Spinal cord (tissue), 10 donors: ENCODE results near the gene B4GALNT3. TPM values are rescaled to one million over a fixed set of nuclear protein-coding genes. Genes with fewer than 3 reads are reported as not detected.

ENCODE experiments used
- DNase-seq, 6 donors: peaks; one replicate each; pipeline versions ENCODE4 v3.0.0 to v3.0.0-alpha.2; 2013 to 2015; ENCODE audit warnings: low spot score in 6 of 6, low read depth in 4 of 6
- H3K27ac ChIP-seq: one replicate; pipeline ENCODE4 v1.5.1; 2013; ENCODE audit warnings: low read depth, low read length, control low read depth
- H3K27me3 ChIP-seq: one replicate; pipeline ENCODE4 v1.6.1; 2013; ENCODE audit warnings: low read length; ENCODE audit not compliant: control insufficient read depth, insufficient read depth
- H3K36me3 ChIP-seq: one replicate; pipeline ENCODE4 v1.6.1; 2013; ENCODE audit warnings: low read length; ENCODE audit not compliant: control insufficient read depth, insufficient read depth
- H3K4me1 ChIP-seq: one replicate; pipeline ENCODE4 v1.6.1; 2013; ENCODE audit warnings: low read length; ENCODE audit not compliant: control insufficient read depth, insufficient read depth
- H3K4me3 ChIP-seq: one replicate; pipeline ENCODE4 v1.5.1; 2013; ENCODE audit warnings: low read depth, low read length, control low read depth
- H3K9me3 ChIP-seq: one replicate; pipeline ENCODE4 v1.6.1; 2013; ENCODE audit warnings: low read length; ENCODE audit not compliant: control insufficient read depth, insufficient read depth
- WGBS: methylation state at CpG from one replicate; pipeline ENCODE4 v1.1.5; 2013; ENCODE audit warnings: missing lambda C conversion rate; ENCODE audit not compliant: insufficient coverage; 5-methylcytosine and 5-hydroxymethylcytosine counted together
- polyA plus RNA-seq, 2 donors: library from polyadenylated mRNA; unstranded; fragments of 120-200 nt; gene quantifications; one replicate each; pipeline ENCODE4 v1.2.1, GENCODE V29; 2013; ENCODE audit not compliant: insufficient read length in 2 of 2
- total RNA-seq, 2 donors: library from RNA; depleted of rRNA in 1 of 2; stranded (reverse); fragments of 120-200 nt in 1 of 2; fragments of >200 nt in 1 of 2; gene quantifications; one replicate each; pipeline versions ENCODE4 v1.2.3 to v1.2.4, GENCODE V29; 2013 to 2014
- donor health status: healthy.

The B4GALNT3 gene
- total and polyA plus RNA-seq, 4 donors = 3.2 to 7.2 (median 3.9) TPM

- H3K4me3 ChIP-seq = no peak overlapping the region
- H3K9me3 ChIP-seq = no peaks in the 10 kb centered on the region
- DNase-seq = peak in 1 of 6 donors; percentile 46
- no peaks in the 10 kb centered on the region for H3K27me3 ChIP-seq
- H3K4me1 ChIP-seq = peaks cover 5% of the 10 kb centered on the region
- H3K36me3 ChIP-seq = no peaks in the 10 kb centered on the region
- peak overlapping the region; percentile 7 for H3K27ac ChIP-seq
- 79% methylated on average over 9 of the region's 13 CpGs for WGBS
These were observed 21.4 kb downstream of the B4GALNT3 start for GRCh38 chr12:480831-481816.

- Histone ChIP-seq H3K4me3 (no peak overlapping the region), H3K36me3 (no peaks in the 10 kb centered on the region), H3K27me3 (no peaks in the 10 kb centered on the region), H3K4me1 (peaks cover 5% of the 10 kb centered on the region), H3K9me3 (no peaks in the 10 kb centered on the region), H3K27ac (no peak overlapping the region)
- WGBS = 85% methylated on average over 3 of the region's 3 CpGs
- no peak for DNase-seq
These were observed 22.3 kb downstream of the B4GALNT3 start for GRCh38 chr12:482061-482460.

GRCh38 chr12:484096-484495 lies 24.4 kb downstream of the B4GALNT3 start:
- Histone ChIP-seq H3K27me3 (no peaks in the 10 kb centered on the region), H3K4me3 (no peak overlapping the region), H3K4me1 (peaks cover 5% of the 10 kb centered on the region), H3K27ac (no peak overlapping the region), H3K36me3 (no peaks in the 10 kb centered on the region), H3K9me3 (no peaks in the 10 kb centered on the region)
- DNase-seq = no peak
- WGBS = 84% methylated on average over 7 of the region's 11 CpGs

GRCh38 chr12:490260-490659 lies 30.5 kb downstream of the B4GALNT3 start:
- no peak overlapping the region for H3K27ac ChIP-seq
- no peaks in the 10 kb centered on the region for H3K36me3 ChIP-seq
- H3K4me1 ChIP-seq = no peaks in the 10 kb centered on the region
- H3K27me3 ChIP-seq = no peaks in the 10 kb centered on the region
- H3K9me3 ChIP-seq = peaks cover 3% of the 10 kb centered on the region
- H3K4me3 ChIP-seq = no peak overlapping the region
- no peak for DNase-seq

GRCh38 chr12:495466-495865 lies 35.7 kb downstream of the B4GALNT3 start:
- no peak overlapping the region for H3K27ac ChIP-seq
- peaks cover under 1% of the 10 kb centered on the region for H3K9me3 ChIP-seq
- WGBS = 100% methylated on average over 1 of the region's 3 CpGs
- H3K4me3 ChIP-seq = no peak overlapping the region
- H3K27me3 ChIP-seq = no peaks in the 10 kb centered on the region
- no peaks in the 10 kb centered on the region for H3K4me1 ChIP-seq
- DNase-seq = no peak
- no peaks in the 10 kb centered on the region for H3K36me3 ChIP-seq

- no peak for DNase-seq
- no peaks in the 10 kb centered on the region for H3K27me3 ChIP-seq
- H3K27ac ChIP-seq = no peak overlapping the region
- H3K36me3 ChIP-seq = no peaks in the 10 kb centered on the region
- 96% methylated on average over 4 of the region's 11 CpGs for WGBS
- H3K4me1 ChIP-seq = no peaks in the 10 kb centered on the region
- H3K9me3 ChIP-seq = no peaks in the 10 kb centered on the region
- H3K4me3 ChIP-seq = no peak overlapping the region
These were observed 37.0 kb downstream of the B4GALNT3 start for GRCh38 chr12:496736-497135.

GRCh38 chr12:497501-498160 lies 37.9 kb downstream of the B4GALNT3 start:
- Histone ChIP-seq H3K9me3 (no peaks in the 10 kb centered on the region), H3K27me3 (no peaks in the 10 kb centered on the region), H3K4me1 (no peaks in the 10 kb centered on the region), H3K36me3 (no peaks in the 10 kb centered on the region), H3K4me3 (no peak overlapping the region), H3K27ac (no peak overlapping the region)
- no peak for DNase-seq
- 56% methylated on average over 6 of the region's 9 CpGs for WGBS

- no peak for DNase-seq
- no peaks in the 10 kb centered on the region for H3K36me3 ChIP-seq
- no peaks in the 10 kb centered on the region for H3K4me1 ChIP-seq
- H3K27me3 ChIP-seq = no peaks in the 10 kb centered on the region
- WGBS = 100% methylated on average over 4 of the region's 8 CpGs
- no peak overlapping the region for H3K27ac ChIP-seq
- no peaks in the 10 kb centered on the region for H3K9me3 ChIP-seq
- no peak overlapping the region for H3K4me3 ChIP-seq
These were observed 40.2 kb downstream of the B4GALNT3 start for GRCh38 chr12:499837-500458.

GRCh38 chr12:501722-502447 lies 42.1 kb downstream of the B4GALNT3 start:
- Histone ChIP-seq H3K4me3 (no peak overlapping the region), H3K27ac (no peak overlapping the region), H3K36me3 (no peaks in the 10 kb centered on the region), H3K9me3 (no peaks in the 10 kb centered on the region), H3K27me3 (no peaks in the 10 kb centered on the region), H3K4me1 (no peaks in the 10 kb centered on the region)
- WGBS = 71% methylated on average over 12 of the region's 14 CpGs
- peak in 1 of 6 donors; percentile 5 for DNase-seq
